Parathyroid adenoma (tissue), 2 donors: Measurements from ENCODE around the gene COL18A1.

ENCODE experiments used
- H2AFZ ChIP-seq: fragments of 300-600 bp; sonication (generic); one replicate; pipeline ENCODE4 v1.7.0; 2017; ENCODE audit warnings: antibody characterized with exemption, mild to moderate bottlenecking
- H3K27ac ChIP-seq: fragments of 300-600 bp; sonication (generic); one replicate; pipeline ENCODE4 v1.7.0; 2017
- H3K27me3 ChIP-seq: fragments of 300-600 bp; sonication (generic); one replicate; pipeline ENCODE4 v1.7.0; 2017; ENCODE audit warnings: low read length; ENCODE audit not compliant: control insufficient read depth, insufficient read depth
- H3K36me3 ChIP-seq: fragments of 300-600 bp; sonication (generic); one replicate; pipeline ENCODE4 v1.7.0; 2017; ENCODE audit warnings: low read length; ENCODE audit not compliant: control insufficient read depth, insufficient read depth
- H3K4me1 ChIP-seq: fragments of 300-600 bp; sonication (generic); one replicate; pipeline ENCODE4 v1.7.0; 2017; ENCODE audit warnings: control low read depth
- H3K4me2 ChIP-seq: fragments of 300-600 bp; sonication (generic); one replicate; pipeline ENCODE4 v1.7.0; 2017; ENCODE audit warnings: low read length
- H3K4me3 ChIP-seq: fragments of 300-600 bp; sonication (generic); one replicate; pipeline ENCODE4 v1.7.0; 2017; ENCODE audit warnings: low read depth, low read length
- H3K79me2 ChIP-seq: fragments of 300-600 bp; sonication (generic); one replicate; pipeline ENCODE4 v1.7.0; 2017; ENCODE audit warnings: control low read depth
- H3K9ac ChIP-seq: fragments of 300-600 bp; sonication (generic); one replicate; pipeline ENCODE4 v1.7.0; 2017; ENCODE audit warnings: mild to moderate bottlenecking
- H3K9me3 ChIP-seq: fragments of 300-600 bp; sonication (generic); one replicate; pipeline ENCODE4 v1.7.0; 2017; ENCODE audit warnings: low read length; ENCODE audit not compliant: control insufficient read depth
- CTCF ChIP-seq: fragments of 300-600 bp; sonication (generic); IDR thresholded peaks from one replicate; pipeline ENCODE4 v1.7.0; 2017; ENCODE audit warnings: antibody characterized with exemption, mild to moderate bottlenecking
- donor health status: primary hyperparathyroidism.

COL18A1 gene

GRCh38 chr21:45539046-45539795, 134.3 kb downstream of the COL18A1 start:
- H3K27ac ChIP-seq = no peak overlapping the region
- H3K36me3 ChIP-seq = no peaks in the 10 kb centered on the region
- H3K4me1 ChIP-seq = no peaks in the 10 kb centered on the region
- no peaks in the 10 kb centered on the region for H3K9me3 ChIP-seq
- no peak overlapping the region for H3K9ac ChIP-seq
- no peak overlapping the region for H2AFZ ChIP-seq
- no peaks in the 10 kb centered on the region for H3K79me2 ChIP-seq
- TF ChIP-seq CTCF = no peak
- no peak overlapping the region for H3K4me2 ChIP-seq
- H3K4me3 ChIP-seq = no peak overlapping the region
- no peaks in the 10 kb centered on the region for H3K27me3 ChIP-seq

- no peaks in the 10 kb centered on the region for H3K36me3 ChIP-seq
- H3K79me2 ChIP-seq = no peaks in the 10 kb centered on the region
- H3K27ac ChIP-seq = no peak overlapping the region
- H3K4me3 ChIP-seq = no peak overlapping the region
- TF ChIP-seq CTCF = no peak
- no peaks in the 10 kb centered on the region for H3K27me3 ChIP-seq
- H3K4me2 ChIP-seq = no peak overlapping the region
- no peaks in the 10 kb centered on the region for H3K4me1 ChIP-seq
- H2AFZ ChIP-seq = no peak overlapping the region
- no peak overlapping the region for H3K9ac ChIP-seq
- H3K9me3 ChIP-seq = no peaks in the 10 kb centered on the region
Measured at GRCh38 chr21:45539796-45540600, 135.0 kb downstream of the COL18A1 start.

GRCh38 chr21:45540601-45540970, 135.6 kb downstream of the COL18A1 start:
- Histone ChIP-seq H3K4me3 (no peak overlapping the region), H3K4me1 (no peaks in the 10 kb centered on the region), H3K79me2 (no peaks in the 10 kb centered on the region), H3K36me3 (no peaks in the 10 kb centered on the region), H3K27ac (no peak overlapping the region), H3K4me2 (no peak overlapping the region), H3K9me3 (no peaks in the 10 kb centered on the region), H2AFZ (no peak overlapping the region), H3K27me3 (no peaks in the 10 kb centered on the region), H3K9ac (no peak overlapping the region)
- no peak for TF ChIP-seq CTCF

GRCh38 chr21:45541221-45542039, 136.5 kb downstream of the COL18A1 start:
- no peaks in the 10 kb centered on the region for H3K9me3 ChIP-seq
- no peak overlapping the region for H3K27ac ChIP-seq
- H3K27me3 ChIP-seq = no peaks in the 10 kb centered on the region
- H3K36me3 ChIP-seq = no peaks in the 10 kb centered on the region
- H2AFZ ChIP-seq = peak overlapping the region; percentile 56
- peak overlapping the region; percentile 42 for H3K4me3 ChIP-seq
- H3K9ac ChIP-seq = no peak overlapping the region
- H3K4me1 ChIP-seq = no peaks in the 10 kb centered on the region
- peak overlapping the region; percentile 74 for H3K4me2 ChIP-seq
- no peak for TF ChIP-seq CTCF
- H3K79me2 ChIP-seq = no peaks in the 10 kb centered on the region
